ENCODE measurements around the gene STX1B.

The STX1B gene

GRCh38 chr16:30996324-30996984, 14.0 kb downstream of the STX1B start:
- no peak for DNase-seq (ENCODE audit: low read depth)

- no peak for DNase-seq (ENCODE audit: low read depth)
Measured at GRCh38 chr16:30995927-30996323, 14.5 kb downstream of the STX1B start.

- no peak for DNase-seq (ENCODE audit: low read depth)
Measured at GRCh38 chr16:30992931-30993816, 17.3 kb downstream of the STX1B start.

GRCh38 chr16:30992276-30992780, 18.1 kb downstream of the STX1B start:
- DNase-seq (ENCODE audit: low read depth): no peak

- no peak for DNase-seq (ENCODE audit: low read depth)
Measured at GRCh38 chr16:30991052-30991451, 19.4 kb downstream of the STX1B start.

- no peak for DNase-seq (ENCODE audit: low read depth)
Measured at GRCh38 chr16:30990105-30990504, 20.3 kb downstream of the STX1B start.

GRCh38 chr16:30989469-30990047, 20.9 kb downstream of the STX1B start:
- DNase-seq (ENCODE audit: low read depth): no peak

GRCh38 chr16:30987581-30988190, 22.8 kb downstream of the STX1B start:
- no peak for DNase-seq (ENCODE audit: low read depth)

- no peak for DNase-seq (ENCODE audit: low read depth)
Measured at GRCh38 chr16:30986129-30986991, 24.1 kb downstream of the STX1B start.

- DNase-seq (ENCODE audit: low read depth): no peak
Measured at GRCh38 chr16:30985401-30986128, 24.9 kb downstream of the STX1B start.

GRCh38 chr16:30984669-30985400, 25.6 kb downstream of the STX1B start, which contains the start of gene HSD3B7:
HSD3B7 (plus strand) TSS chr16:30985207; CDS start chr16:30985659, 452 bp downstream.
- no peak for DNase-seq (ENCODE audit: low read depth)

- DNase-seq (ENCODE audit: low read depth): no peak
Measured at GRCh38 chr16:30983898-30984610, 26.4 kb downstream of the STX1B start.

- DNase-seq (ENCODE audit: low read depth): no peak
Measured at GRCh38 chr16:30983289-30983889, 27.0 kb downstream of the STX1B start.

- no peak for DNase-seq (ENCODE audit: low read depth)
Measured at GRCh38 chr16:30982548-30983288, 27.7 kb downstream of the STX1B start.

GRCh38 chr16:30980959-30981358, 29.5 kb downstream of the STX1B start:
- no peak for DNase-seq (ENCODE audit: low read depth)

GRCh38 chr16:30980434-30980833, 30.0 kb downstream of the STX1B start:
- DNase-seq (ENCODE audit: low read depth): no peak

GRCh38 chr16:30980023-30980371, 30.4 kb downstream of the STX1B start:
- DNase-seq (ENCODE audit: low read depth): no peak
